Keratinocyte (primary cell): ENCODE results near the gene EID1.

Experiments used
- CTCF ChIP-seq, 3 experiments: IDR thresholded peaks in 1 of 3; conservative IDR thresholded peaks in 1 of 3; optimal IDR thresholded peaks in 1 of 3; 2 replicates in 2 of 3; 3 replicates in 1 of 3; pipeline versions ENCODE3 to v1.5.1; 2011; ENCODE audit warnings: low read length in 3 of 3, mild to moderate bottlenecking in 3 of 3, moderate library complexity in 2 of 3, control low read depth in 1 of 3, inconsistent platforms in 1 of 3; ENCODE audit not compliant: insufficient read depth in 2 of 3; ENCODE audit errors: extremely low read depth in 1 of 3
- EZH2 ChIP-seq: IDR thresholded peaks from one replicate; pipeline ENCODE4 v1.6.1; 2012; ENCODE audit warnings: inconsistent platforms, mild to moderate bottlenecking, low read length, moderate library complexity

DNA sequence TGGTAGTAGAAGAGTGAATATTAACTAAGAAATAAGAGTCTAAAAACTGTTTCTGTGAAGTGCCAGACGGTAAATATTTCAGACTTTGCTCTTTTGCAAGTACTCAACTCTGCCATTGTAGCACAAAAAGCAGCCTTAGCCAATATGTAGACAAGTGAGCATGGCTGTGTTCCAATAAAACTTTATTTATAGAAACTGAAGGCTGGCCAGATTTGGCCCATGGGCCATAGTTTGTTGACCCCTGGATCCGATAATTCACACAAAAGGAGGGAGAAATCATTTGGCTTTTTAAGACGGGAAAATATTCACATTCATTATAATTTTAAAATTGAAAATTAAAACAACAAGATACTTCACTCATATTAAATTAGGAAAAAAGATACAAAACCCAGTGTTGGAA, 15.4 kb downstream of the EID1 start:
- TF ChIP-seq CTCF (optimal IDR thresholded peaks at IDR 0.05 in 1 of 3, IDR thresholded peaks at IDR 0.05 in 1 of 3, conservative IDR thresholded peaks at IDR 0.05 in 1 of 3; ENCODE audit: extremely low read depth in 1 of 3, insufficient read depth in 2 of 3, low read length in 3 of 3): no peak
- TF ChIP-seq EZH2: no peak
